ENCODE data around the gene TMEM259. TPM values are rescaled to one million over a fixed set of nuclear protein-coding genes. Genes with fewer than 3 reads are reported as not detected.
A peak's percentile ranks its signal among the peaks of the same experiment; 100 is the strongest.

Gene TMEM259
- total and polyA plus RNA-seq, 8 donors, result 65.9 to 448 (median 90.0) TPM

DNA sequence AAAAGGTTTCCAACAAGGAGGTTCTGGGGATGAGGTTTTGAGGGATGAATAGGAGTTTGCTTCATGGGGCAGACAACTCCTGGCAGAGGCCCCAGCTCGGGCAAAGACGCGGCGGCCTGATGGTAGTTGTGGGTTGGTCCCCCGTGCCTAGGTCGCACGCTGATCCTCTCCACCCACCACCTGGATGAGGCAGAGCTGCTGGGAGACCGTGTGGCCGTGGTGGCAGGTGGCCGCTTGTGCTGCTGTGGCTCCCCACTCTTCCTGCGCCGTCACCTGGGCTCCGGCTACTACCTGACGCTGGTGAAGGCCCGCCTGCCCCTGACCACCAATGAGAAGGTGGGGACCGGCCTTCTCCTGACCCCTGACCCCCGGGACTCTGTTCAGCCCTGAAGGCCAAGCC lies 30.9 kb upstream of the TMEM259 start:
- intact Hi-C loops (cut with DNase I), result no loop called here
- Histone ChIP-seq H3K4me1 (no peaks in the 10 kb centered on the region), H3K27me3 (no peaks in the 10 kb centered on the region), H3K4me3 (no peak overlapping the region), H3K9me3 (no peaks in the 10 kb centered on the region), H3K27ac (no peak overlapping the region), H3K36me3 (no peaks in the 10 kb centered on the region)
- DNase-seq, result no peak
- 93% methylated on average over 17 of the region's 17 CpGs for WGBS, 2 donors
- no peak for FAIRE-seq
- ATAC-seq, result no peak
- TF ChIP-seq, protein P1, sequence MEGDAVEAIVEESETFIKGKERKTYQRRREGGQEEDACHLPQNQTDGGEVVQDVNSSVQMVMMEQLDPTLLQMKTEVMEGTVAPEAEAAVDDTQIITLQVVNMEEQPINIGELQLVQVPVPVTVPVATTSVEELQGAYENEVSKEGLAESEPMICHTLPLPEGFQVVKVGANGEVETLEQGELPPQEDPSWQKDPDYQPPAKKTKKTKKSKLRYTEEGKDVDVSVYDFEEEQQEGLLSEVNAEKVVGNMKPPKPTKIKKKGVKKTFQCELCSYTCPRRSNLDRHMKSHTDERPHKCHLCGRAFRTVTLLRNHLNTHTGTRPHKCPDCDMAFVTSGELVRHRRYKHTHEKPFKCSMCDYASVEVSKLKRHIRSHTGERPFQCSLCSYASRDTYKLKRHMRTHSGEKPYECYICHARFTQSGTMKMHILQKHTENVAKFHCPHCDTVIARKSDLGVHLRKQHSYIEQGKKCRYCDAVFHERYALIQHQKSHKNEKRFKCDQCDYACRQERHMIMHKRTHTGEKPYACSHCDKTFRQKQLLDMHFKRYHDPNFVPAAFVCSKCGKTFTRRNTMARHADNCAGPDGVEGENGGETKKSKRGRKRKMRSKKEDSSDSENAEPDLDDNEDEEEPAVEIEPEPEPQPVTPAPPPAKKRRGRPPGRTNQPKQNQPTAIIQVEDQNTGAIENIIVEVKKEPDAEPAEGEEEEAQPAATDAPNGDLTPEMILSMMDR (IDR thresholded peaks at IDR 0.05), result no peak

DNA sequence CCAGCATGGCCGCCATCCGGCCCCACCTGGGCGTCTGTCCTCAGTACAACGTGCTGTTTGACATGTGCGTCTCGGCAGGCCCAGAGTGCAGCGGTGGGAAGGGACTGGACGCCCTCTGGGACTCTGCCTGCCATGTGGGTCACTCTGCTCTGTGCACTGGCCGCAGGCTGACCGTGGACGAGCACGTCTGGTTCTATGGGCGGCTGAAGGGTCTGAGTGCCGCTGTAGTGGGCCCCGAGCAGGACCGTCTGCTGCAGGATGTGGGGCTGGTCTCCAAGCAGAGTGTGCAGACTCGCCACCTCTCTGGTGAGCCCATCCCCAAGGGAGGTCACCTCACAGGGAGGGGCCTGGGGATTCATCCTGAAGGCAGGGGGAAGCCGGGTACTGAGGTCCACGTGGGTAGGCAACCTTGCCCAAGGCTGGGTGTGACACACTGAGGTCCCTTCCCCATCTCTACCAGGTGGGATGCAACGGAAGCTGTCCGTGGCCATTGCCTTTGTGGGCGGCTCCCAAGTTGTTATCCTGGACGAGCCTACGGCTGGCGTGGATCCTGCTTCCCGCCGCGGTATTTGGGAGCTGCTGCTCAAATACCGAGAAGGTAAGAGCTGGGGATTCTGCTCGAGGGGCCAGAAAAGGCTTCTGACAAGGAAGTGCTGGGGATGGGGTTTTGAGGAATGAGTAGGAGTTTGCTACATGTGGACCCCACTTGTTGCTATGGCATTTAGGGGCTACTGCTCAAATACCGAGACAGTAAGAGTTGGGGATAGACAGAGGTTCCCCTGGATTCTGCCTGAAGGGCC lies 30.3 kb upstream of the TMEM259 start:
- ATAC-seq, result no peak
- intact Hi-C loops (cut with DNase I), result no loop called here
- WGBS, 2 donors, result 93 to 95% methylated on average over 29 to 31 of the region's 31 CpGs
- H3K4me1 ChIP-seq, result no peaks in the 10 kb centered on the region
- no peak for FAIRE-seq
- H3K4me3 ChIP-seq, result no peak overlapping the region
- H3K36me3 ChIP-seq, result no peaks in the 10 kb centered on the region
- no peaks in the 10 kb centered on the region for H3K27me3 ChIP-seq
- TF ChIP-seq, protein P1 (IDR thresholded peaks at IDR 0.05), result no peak
- H3K9me3 ChIP-seq, result no peaks in the 10 kb centered on the region
- DNase-seq, result peak in 1 of 6 donors; percentile 69
- no peak overlapping the region for H3K27ac ChIP-seq

DNA sequence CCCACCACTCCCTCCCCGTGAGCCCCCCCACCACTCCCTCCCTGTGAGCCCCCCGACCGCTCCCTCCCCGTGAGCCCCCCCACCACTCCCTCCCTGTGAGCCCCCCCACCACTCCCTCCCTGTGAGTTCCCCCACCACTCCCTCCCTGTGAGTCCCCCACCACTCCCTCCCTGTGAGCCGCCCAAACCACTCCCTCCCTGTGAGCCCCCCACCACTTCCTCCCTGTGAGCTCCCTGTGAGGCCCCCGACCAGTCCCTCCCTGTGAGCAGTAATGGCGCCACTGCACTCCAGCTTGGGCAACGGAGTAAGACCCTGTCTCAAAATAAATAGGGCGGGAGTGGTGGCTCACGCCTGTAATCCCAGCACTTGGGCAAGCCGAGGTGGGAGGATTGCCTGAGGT lies 28.9 kb upstream of the TMEM259 start:
- H3K4me1 ChIP-seq, result no peaks in the 10 kb centered on the region
- TF ChIP-seq, protein P1 (IDR thresholded peaks at IDR 0.05), result no peak
- no peaks in the 10 kb centered on the region for H3K9me3 ChIP-seq
- no peak overlapping the region for H3K4me3 ChIP-seq
- ATAC-seq (no peak), DNase-seq (no peak), FAIRE-seq (no peak)
- intact Hi-C loops (cut with DNase I), result no loop called here
- no peak overlapping the region for H3K27ac ChIP-seq
- H3K36me3 ChIP-seq, result no peaks in the 10 kb centered on the region
- no peaks in the 10 kb centered on the region for H3K27me3 ChIP-seq
- WGBS, 2 donors, result 76 to 83% methylated on average over 10 to 11 of the region's 11 CpGs

DNA sequence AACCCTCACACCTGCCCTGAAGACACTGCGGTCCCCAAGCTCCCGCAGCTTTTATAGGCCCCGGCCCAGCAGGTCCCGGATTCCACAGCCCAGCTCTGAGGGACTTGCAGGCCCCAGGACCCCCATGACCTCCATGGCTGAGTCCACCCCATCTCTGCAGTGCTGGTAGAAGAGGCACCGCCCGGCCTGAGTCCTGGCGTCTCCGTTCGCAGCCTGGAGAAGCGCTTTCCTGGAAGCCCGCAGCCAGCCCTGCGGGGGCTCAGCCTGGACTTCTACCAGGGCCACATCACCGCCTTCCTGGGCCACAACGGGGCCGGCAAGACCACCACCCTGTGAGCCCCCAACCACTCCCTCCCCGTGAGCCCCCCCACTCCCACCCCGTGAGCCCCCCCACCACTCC lies 28.2 kb upstream of the TMEM259 start:
- no peak for ATAC-seq
- no peak overlapping the region for H3K27ac ChIP-seq
- H3K4me3 ChIP-seq, result no peak overlapping the region
- no peaks in the 10 kb centered on the region for H3K9me3 ChIP-seq
- FAIRE-seq, result no peak
- intact Hi-C loops (cut with DNase I), result no loop called here
- no peaks in the 10 kb centered on the region for H3K27me3 ChIP-seq
- H3K36me3 ChIP-seq, result no peaks in the 10 kb centered on the region
- DNase-seq, result peak in 1 of 6 donors; percentile 59
- H3K4me1 ChIP-seq, result no peaks in the 10 kb centered on the region
- TF ChIP-seq, protein P1 (IDR thresholded peaks at IDR 0.05), result no peak
- WGBS, 2 donors, result 95 to 98% methylated on average over 13 to 17 of the region's 17 CpGs

DNA sequence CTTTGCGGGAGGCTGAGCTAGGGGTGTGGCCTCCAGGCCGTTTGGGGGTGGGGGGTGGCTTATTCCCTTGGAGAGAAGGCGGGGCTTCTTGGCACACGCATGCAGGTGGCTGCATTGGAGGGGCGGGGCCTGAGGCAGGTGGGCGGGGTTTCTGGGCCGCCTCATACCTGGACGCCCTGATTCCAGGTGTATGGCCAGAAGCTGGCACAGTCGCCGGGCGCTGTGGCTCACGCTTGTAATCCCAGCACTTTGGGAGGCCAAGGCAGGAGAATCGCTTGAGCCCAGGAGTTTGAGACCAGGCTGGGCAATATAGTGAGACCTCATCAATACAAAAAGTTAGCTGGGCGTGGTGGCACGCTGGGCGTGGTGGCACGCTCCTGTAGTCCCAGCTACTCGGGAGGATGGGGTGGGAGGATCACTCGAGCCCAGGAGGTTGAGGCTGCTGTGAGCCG lies 26.8 kb upstream of the TMEM259 start:
- TF ChIP-seq, protein P1 (IDR thresholded peaks at IDR 0.05), result no peak
- H3K4me3 ChIP-seq, result no peak overlapping the region
- 84 to 91% methylated on average over 20 of the region's 20 CpGs for whole genome bisulfite sequencing, 2 donors
- no peaks in the 10 kb centered on the region for H3K9me3 ChIP-seq
- FAIRE-seq (no peak), ATAC-seq (no peak), DNase-seq (peak in 1 of 6 donors; percentile 58)
- no peaks in the 10 kb centered on the region for H3K27me3 ChIP-seq
- intact Hi-C loops (cut with DNase I), result no loop called here
- no peaks in the 10 kb centered on the region for H3K36me3 ChIP-seq
- no peaks in the 10 kb centered on the region for H3K4me1 ChIP-seq
- H3K27ac ChIP-seq, result no peak overlapping the region
